ENCODE data around the gene MARCHF10. TPM values are rescaled to one million over a fixed set of nuclear protein-coding genes. Genes with fewer than 3 reads are reported as not detected.

The MARCHF10 gene
- total and polyA plus RNA-seq, 2 donors (not counting 3 experiments of a cell fraction or from before 2014, with no cell fraction given): 0.11 TPM; not detected in 1

GRCh38 chr17:62684179-62684578, 123.9 kb downstream of the MARCHF10 start:
- no peak overlapping the region for H3K4me2 ChIP-seq (ENCODE audit: insufficient read depth, low read length)
- ChIA-PET POLR2A (no interaction called here), CTCF (no interaction called here)
- DNase-seq (ENCODE audit: low read depth, low spot score) (no peak), FAIRE-seq (no peak)
- TF ChIP-seq MYC (IDR thresholded peaks at IDR 0.05; ENCODE audit: low read depth, low read length) (no peak), MAX (IDR thresholded peaks at IDR 0.05; ENCODE audit: insufficient read depth, insufficient read length) (no peak), POLR2AphosphoS5 (IDR thresholded peaks at IDR 0.05; ENCODE audit: insufficient read depth, low read depth, low read length) (no peak), GATA2 (IDR thresholded peaks at IDR 0.05; ENCODE audit: insufficient read depth, insufficient read length, low read depth, low read length) (no peak), FOS (IDR thresholded peaks at IDR 0.05; ENCODE audit: borderline replicate concordance, insufficient read depth, low read length) (no peak), EZH2 (IDR thresholded peaks at IDR 0.05; ENCODE audit: borderline replicate concordance, low read depth, low read length, severe bottlenecking) (no peak), JUN (IDR thresholded peaks at IDR 0.05; ENCODE audit: borderline replicate concordance, insufficient read depth, insufficient read length, low read depth) (no peak), POLR2A (IDR thresholded peaks at IDR 0.05; ENCODE audit: low read depth, low read length) (no peak)
- TF ChIP-seq, protein P1, sequence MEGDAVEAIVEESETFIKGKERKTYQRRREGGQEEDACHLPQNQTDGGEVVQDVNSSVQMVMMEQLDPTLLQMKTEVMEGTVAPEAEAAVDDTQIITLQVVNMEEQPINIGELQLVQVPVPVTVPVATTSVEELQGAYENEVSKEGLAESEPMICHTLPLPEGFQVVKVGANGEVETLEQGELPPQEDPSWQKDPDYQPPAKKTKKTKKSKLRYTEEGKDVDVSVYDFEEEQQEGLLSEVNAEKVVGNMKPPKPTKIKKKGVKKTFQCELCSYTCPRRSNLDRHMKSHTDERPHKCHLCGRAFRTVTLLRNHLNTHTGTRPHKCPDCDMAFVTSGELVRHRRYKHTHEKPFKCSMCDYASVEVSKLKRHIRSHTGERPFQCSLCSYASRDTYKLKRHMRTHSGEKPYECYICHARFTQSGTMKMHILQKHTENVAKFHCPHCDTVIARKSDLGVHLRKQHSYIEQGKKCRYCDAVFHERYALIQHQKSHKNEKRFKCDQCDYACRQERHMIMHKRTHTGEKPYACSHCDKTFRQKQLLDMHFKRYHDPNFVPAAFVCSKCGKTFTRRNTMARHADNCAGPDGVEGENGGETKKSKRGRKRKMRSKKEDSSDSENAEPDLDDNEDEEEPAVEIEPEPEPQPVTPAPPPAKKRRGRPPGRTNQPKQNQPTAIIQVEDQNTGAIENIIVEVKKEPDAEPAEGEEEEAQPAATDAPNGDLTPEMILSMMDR (IDR thresholded peaks at IDR 0.05; ENCODE audit: extremely low read depth in 1 of 2, insufficient read depth in 1 of 2, low read depth in 1 of 2, low read length in 2 of 2): no peak
- no TSS peak for BruUV-seq (replicated peaks)
- H3K79me2 ChIP-seq (ENCODE audit: control insufficient read depth, insufficient read depth, low read length): no peaks in the 10 kb centered on the region
- no peaks in the 10 kb centered on the region for H3K4me1 ChIP-seq (ENCODE audit: control insufficient read depth, extremely low read depth, insufficient read depth, low read length)
- H3K9me1 ChIP-seq (replicated peaks; ENCODE audit: control insufficient read depth, extremely low read depth, insufficient read depth, low read length): no peaks in the 10 kb centered on the region
- no peak overlapping the region for H3K4me3 ChIP-seq (replicated peaks in 1 of 3; ENCODE audit: insufficient read depth in 1 of 3, low read depth in 1 of 3, low read length in 3 of 3)
- H2AFZ ChIP-seq (ENCODE audit: low read depth, low read length): no peak overlapping the region
- H3K9ac ChIP-seq (replicated peaks; ENCODE audit: extremely low read depth, insufficient read depth, low read length): no peak overlapping the region
- H3K27ac ChIP-seq (ENCODE audit: insufficient read depth, low read depth, low read length): no peak overlapping the region
- no peaks in the 10 kb centered on the region for H3K27me3 ChIP-seq (ENCODE audit: control insufficient read depth in 2 of 2, insufficient read depth in 2 of 2, low read length in 2 of 2)
- dilution Hi-C loops (cut with MboI; ENCODE audit: extremely low pct_ligation_motif_present, low sequenced_read_pairs) (no loop called here), intact Hi-C loops (cut with micrococcal nuclease) (no loop called here)
- no peaks in the 10 kb centered on the region for H4K20me1 ChIP-seq (replicated peaks; ENCODE audit: control insufficient read depth, extremely low read depth, insufficient read depth, low read length)
- H3K36me3 ChIP-seq (ENCODE audit: control insufficient read depth in 2 of 2, extremely low read depth in 1 of 2, insufficient read depth in 2 of 2, low read length in 2 of 2): peaks cover 0 to 2% of the 10 kb centered on the region in 2 experiments
- no peaks in the 10 kb centered on the region for H3K9me3 ChIP-seq (replicated peaks; ENCODE audit: control insufficient read depth, insufficient read depth, low read length)
